Sigmoid colon (tissue), 7 donors: ENCODE data around the gene PREB. TPM values are rescaled to one million over a fixed set of nuclear protein-coding genes. Genes with fewer than 3 reads are reported as not detected.

Experiments
- DNase-seq: peaks from one replicate; pipeline ENCODE4 v3.0.0-alpha.2; 2019
- H3K27ac ChIP-seq, 4 donors: fragments of 200-600 bp; sonication (generic); one replicate each; pipeline ENCODE4 v1.5.1; 2016 to 2019; ENCODE audit warnings: mild to moderate bottlenecking in 1 of 4
- H3K27me3 ChIP-seq, 3 donors: fragments of 200-600 bp; sonication (generic); one replicate each; pipeline ENCODE4 v1.5.1; 2019; ENCODE audit warnings: mild to moderate bottlenecking in 1 of 3
- H3K36me3 ChIP-seq, 4 donors: fragments of 200-600 bp; sonication (generic); one replicate each; pipeline ENCODE4 v1.5.1; 2016 to 2019
- H3K4me1 ChIP-seq, 4 donors: fragments of 200-600 bp; sonication (generic); one replicate each; pipeline ENCODE4 v1.5.1; 2017 to 2019
- H3K4me3 ChIP-seq, 4 donors: fragments of 200-600 bp; sonication (generic); one replicate each; pipeline ENCODE4 v1.5.1; 2017 to 2019; ENCODE audit warnings: mild to moderate bottlenecking in 2 of 4, moderate library complexity in 1 of 4
- H3K9me3 ChIP-seq, 4 donors: fragments of 200-600 bp in 3 of 4; sonication (generic) in 3 of 4; one replicate each; pipeline versions ENCODE4 v1.5.1 to v1.6.1; 2013 to 2019
- EP300 ChIP-seq, 4 donors: sonication (generic); formaldehyde crosslinking; IDR thresholded peaks; one replicate each; pipeline ENCODE4 v1.6.1; 2017; ENCODE audit warnings: antibody characterized with exemption in 4 of 4
- POLR2A ChIP-seq, 2 donors: fragments of 450-650 bp; IDR thresholded peaks; one replicate each; pipeline ENCODE4 v1.6.1; 2016; ENCODE audit warnings: antibody characterized with exemption in 2 of 2, mild to moderate bottlenecking in 2 of 2, moderate library complexity in 2 of 2
- POLR2AphosphoS5 ChIP-seq, 4 donors: sonication (generic); formaldehyde crosslinking; IDR thresholded peaks; one replicate each; pipeline ENCODE4 v1.6.1; 2017; ENCODE audit warnings: antibody characterized with exemption in 4 of 4
- WGBS, 2 donors: extraction: QIAGEN DNeasy Blood & Tissue Kit; methylation state at CpG; one replicate each; pipeline ENCODE4 v1.1.7; 2013; 5-methylcytosine and 5-hydroxymethylcytosine counted together
- intact Hi-C: fragments of 100-400 bp; cut with DNase I; formaldehyde crosslinking; loops from one replicate; pipeline ENCODE4 v1.15.1; 2023
- polyA plus RNA-seq, 3 donors: library from polyadenylated mRNA; stranded (reverse); fragments of 200-250 nt; gene quantifications; one replicate each; pipeline ENCODE4 v1.2.3, GENCODE V29; 2013
- total RNA-seq, 4 donors: library from RNA; depleted of rRNA; stranded (reverse); fragments of >200 nt; gene quantifications; one replicate each; pipeline ENCODE4 v1.1.0, GENCODE V29; 2016
- TF ChIP-seq, protein P1 (sequence below), 4 experiments: fragments of 450-650 bp in 3 of 4; fragments of 200-600 bp in 1 of 4; IDR thresholded peaks; one replicate each; pipeline ENCODE4 v1.5.1; 2016 to 2019; ENCODE audit warnings: antibody characterized with exemption in 4 of 4, mild to moderate bottlenecking in 3 of 4, moderate library complexity in 2 of 4
- donor health status: healthy with polysubstance abuse.
- donor health status: Bipolar disorder and iron deficiency.
- donor health status: healthy.

PREB gene
- total and polyA plus RNA-seq, 7 donors: 28.2 to 58.5 (median 49.3) TPM

DNA sequence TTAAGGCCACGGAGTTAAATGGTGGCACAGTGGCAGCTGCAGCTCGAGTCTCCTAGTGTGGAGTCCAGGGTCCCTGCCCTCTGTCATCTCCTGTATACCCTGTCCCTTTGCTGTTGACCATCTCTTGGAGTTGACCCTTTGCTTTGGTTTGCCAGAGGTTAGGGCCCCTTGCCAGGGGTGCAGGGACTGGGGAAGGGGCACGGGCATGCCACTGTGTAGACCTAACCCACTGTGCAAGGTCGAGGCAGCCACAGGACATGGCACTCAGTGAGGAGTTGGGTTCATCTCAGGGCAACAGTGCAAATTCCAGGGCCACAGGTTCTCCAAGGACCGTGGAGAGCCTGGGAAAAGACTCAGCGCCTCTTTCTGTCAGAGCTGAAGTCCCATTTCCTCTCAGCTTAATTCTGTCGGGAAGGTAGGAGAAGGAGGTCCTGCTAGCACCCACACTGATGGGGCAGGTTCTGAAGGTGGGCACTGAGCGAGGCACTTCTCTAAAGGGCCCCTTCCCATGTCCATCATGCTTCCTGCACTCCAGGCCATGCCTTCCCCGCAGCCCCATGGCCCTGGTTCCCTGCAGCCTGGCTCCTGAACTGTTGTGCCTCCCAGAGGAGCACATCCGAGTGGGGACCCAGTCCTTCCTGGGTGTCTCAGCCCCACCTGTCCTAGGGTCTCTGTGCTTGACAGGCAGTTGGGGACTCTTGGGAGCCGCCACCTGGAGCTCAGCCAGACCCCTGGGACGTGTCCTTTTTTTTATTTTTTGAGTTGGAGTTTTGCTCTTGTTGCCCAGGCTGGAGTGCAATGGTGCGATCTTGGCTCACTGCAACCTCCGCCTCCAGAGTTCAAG, 45.1 kb downstream of the PREB start:
- no peak for DNase-seq
- Histone ChIP-seq H3K4me1 (peaks cover 0 to 31% (median 26%) of the 10 kb centered on the region in 4 donors), H3K4me3 (no peak overlapping the region), H3K9me3 (no peaks in the 10 kb centered on the region), H3K36me3 (no peaks in the 10 kb centered on the region), H3K27me3 (no peaks in the 10 kb centered on the region), H3K27ac (no peak overlapping the region)
- intact Hi-C loops: loop anchor here (5.0 kb wide), 2 partner anchors 57 to 123 kb away; partner anchors contain the start of genes ATRAID, SLC5A6 and TMEM214
- WGBS, 2 donors: 92 to 94% methylated on average over 14 of the region's 14 CpGs
- no peak for TF ChIP-seq POLR2A (IDR thresholded peaks at IDR 0.05)
- no peak for TF ChIP-seq EP300 (IDR thresholded peaks at IDR 0.05)
- TF ChIP-seq, protein P1, sequence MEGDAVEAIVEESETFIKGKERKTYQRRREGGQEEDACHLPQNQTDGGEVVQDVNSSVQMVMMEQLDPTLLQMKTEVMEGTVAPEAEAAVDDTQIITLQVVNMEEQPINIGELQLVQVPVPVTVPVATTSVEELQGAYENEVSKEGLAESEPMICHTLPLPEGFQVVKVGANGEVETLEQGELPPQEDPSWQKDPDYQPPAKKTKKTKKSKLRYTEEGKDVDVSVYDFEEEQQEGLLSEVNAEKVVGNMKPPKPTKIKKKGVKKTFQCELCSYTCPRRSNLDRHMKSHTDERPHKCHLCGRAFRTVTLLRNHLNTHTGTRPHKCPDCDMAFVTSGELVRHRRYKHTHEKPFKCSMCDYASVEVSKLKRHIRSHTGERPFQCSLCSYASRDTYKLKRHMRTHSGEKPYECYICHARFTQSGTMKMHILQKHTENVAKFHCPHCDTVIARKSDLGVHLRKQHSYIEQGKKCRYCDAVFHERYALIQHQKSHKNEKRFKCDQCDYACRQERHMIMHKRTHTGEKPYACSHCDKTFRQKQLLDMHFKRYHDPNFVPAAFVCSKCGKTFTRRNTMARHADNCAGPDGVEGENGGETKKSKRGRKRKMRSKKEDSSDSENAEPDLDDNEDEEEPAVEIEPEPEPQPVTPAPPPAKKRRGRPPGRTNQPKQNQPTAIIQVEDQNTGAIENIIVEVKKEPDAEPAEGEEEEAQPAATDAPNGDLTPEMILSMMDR (IDR thresholded peaks at IDR 0.05): no peak
- TF ChIP-seq POLR2AphosphoS5 (IDR thresholded peaks at IDR 0.05): no peak

DNA sequence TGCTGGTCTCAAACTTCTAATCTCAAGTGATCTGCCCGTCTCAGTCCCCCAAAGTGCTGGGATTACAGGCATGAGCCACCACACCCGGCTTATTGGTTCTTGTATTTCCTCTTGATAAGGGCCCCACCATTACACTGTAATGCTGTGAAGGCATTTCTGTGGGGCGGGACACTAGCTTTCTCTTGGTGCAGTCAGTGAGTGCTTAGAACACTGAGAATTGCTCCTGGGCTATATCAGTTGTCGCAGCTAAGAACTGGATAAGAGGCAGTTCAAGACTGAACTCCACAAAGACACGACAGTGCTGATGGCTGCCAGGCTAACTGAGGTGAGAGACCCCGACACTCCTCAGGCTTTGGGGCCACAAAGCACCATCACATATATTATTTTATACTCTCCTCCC, 45.8 kb downstream of the PREB start:
- peaks cover 0 to 3% (median 0%) of the 10 kb centered on the region in 4 donors for H3K36me3 ChIP-seq
- WGBS, 2 donors: 56 to 88% methylated on average over 6 of the region's 6 CpGs
- peaks cover 0 to 38% (median 33%) of the 10 kb centered on the region in 4 donors for H3K4me1 ChIP-seq
- intact Hi-C loops: loop anchor here (5.0 kb wide), 2 partner anchors 56 to 124 kb away; partner anchors contain the start of genes ATRAID, SLC5A6 and TMEM214
- DNase-seq: no peak
- H3K27me3 ChIP-seq: no peaks in the 10 kb centered on the region
- H3K4me3 ChIP-seq: no peak overlapping the region
- TF ChIP-seq POLR2AphosphoS5 (IDR thresholded peaks at IDR 0.05) (no peak), EP300 (IDR thresholded peaks at IDR 0.05) (no peak), POLR2A (IDR thresholded peaks at IDR 0.05) (no peak)
- TF ChIP-seq, protein P1 (IDR thresholded peaks at IDR 0.05): no peak
- no peaks in the 10 kb centered on the region for H3K9me3 ChIP-seq
- no peak overlapping the region for H3K27ac ChIP-seq

DNA sequence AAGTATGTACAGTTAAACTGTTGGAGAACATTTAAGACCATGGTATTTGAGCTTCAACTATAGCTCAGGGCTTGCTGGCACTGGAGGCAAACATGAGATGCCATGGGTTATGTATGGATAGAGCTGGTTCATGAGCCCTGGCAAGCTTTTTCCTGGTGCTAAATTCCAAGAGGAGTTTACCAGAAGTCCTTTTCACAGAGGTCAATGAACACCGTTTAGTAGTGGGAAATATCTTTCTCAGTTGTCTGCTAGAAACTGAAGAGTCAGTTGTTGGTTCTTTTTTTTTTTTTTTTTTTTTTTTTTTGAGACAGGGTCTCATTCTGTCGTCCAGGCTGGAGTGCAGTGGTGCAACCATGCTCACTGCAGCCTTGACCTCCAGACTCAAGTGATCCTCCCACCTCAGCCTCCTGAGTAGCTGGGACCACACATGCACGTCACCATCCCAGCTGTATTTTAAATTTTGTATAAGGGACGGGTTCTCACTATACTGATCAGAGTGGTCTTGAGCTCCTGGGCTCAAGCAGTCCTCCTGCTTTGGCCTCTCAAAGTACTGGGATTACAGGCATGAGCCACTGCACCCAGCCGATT, 46.5 kb downstream of the PREB start:
- 87 to 92% methylated on average over 5 of the region's 5 CpGs for WGBS, 2 donors
- intact Hi-C loops: loop anchor here (5.0 kb wide), 2 partner anchors 56 to 124 kb away; partner anchors contain the start of genes ATRAID, SLC5A6 and TMEM214
- H3K4me1 ChIP-seq: peaks cover 0 to 45% (median 40%) of the 10 kb centered on the region in 4 donors

DNA sequence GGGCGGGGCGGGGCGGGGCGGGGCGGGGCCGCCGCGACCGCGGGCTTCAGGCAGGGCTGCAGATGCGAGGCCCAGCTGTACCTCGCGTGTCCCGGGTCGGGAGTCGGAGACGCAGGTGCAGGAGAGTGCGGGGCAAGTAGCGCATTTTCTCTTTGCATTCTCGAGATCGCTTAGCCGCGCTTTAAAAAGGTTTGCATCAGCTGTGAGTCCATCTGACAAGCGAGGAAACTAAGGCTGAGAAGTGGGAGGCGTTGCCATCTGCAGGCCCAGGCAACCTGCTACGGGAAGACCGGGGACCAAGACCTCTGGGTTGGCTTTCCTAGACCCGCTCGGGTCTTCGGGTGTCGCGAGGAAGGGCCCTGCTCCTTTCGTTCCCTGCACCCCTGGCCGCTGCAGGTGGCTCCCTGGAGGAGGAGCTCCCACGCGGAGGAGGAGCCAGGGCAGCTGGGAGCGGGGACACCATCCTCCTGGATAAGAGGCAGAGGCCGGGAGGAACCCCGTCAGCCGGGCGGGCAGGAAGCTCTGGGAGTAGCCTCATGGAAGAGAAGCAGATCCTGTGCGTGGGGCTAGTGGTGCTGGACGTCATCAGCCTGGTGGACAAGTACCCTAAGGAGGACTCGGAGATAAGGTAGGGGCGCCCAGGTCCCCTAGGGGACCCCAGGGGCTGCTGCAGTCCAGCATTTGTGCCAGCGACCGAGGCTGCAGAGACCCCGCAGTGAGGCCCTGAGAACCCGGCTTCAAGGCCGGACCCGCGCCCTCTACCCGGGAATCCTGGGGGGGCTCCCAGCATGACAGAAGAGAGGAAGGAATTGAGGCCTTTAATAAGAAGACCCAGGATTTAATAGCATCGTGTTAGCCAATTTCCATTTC, 47.5 kb downstream of the PREB start, which contains the start of gene KHK:
Gene KHK (plus strand): TSS at position 49 of the 870 bp plus-strand sequence. CDS start 488 bp downstream, at position 537.
- intact Hi-C loops: loop anchor here (1.0 to 5.0 kb wide), 3 partner anchors 37 to 125 kb away; partner anchors contain the start of genes ATRAID, SLC5A6 and TMEM214
- Histone ChIP-seq H3K27me3 (no peaks in the 10 kb centered on the region), H3K36me3 (peaks cover 7 to 20% (median 11%) of the 10 kb centered on the region in 4 donors), H3K27ac (peak within 1 kb of the TSS; percentile 88 to 98 (median 96)), H3K4me3 (peak within 1 kb of the TSS; percentile 46 to 63 (median 55)), H3K9me3 (no peaks in the 10 kb centered on the region), H3K4me1 (peaks cover 0 to 54% (median 50%) of the 10 kb centered on the region in 4 donors)
- 8 to 14% methylated on average over 54 of the region's 54 CpGs for WGBS, 2 donors
- peak; percentile 88 for DNase-seq
- TF ChIP-seq POLR2AphosphoS5 (IDR thresholded peaks at IDR 0.05) (peak in 2 of 4 donors; percentile 52 to 75), POLR2A (IDR thresholded peaks at IDR 0.05) (no peak), EP300 (IDR thresholded peaks at IDR 0.05) (no peak)
- TF ChIP-seq, protein P1 (IDR thresholded peaks at IDR 0.05): no peak

More for the DNA sequence above, 46.5 kb downstream of the PREB start:
- H3K4me3 ChIP-seq: no peak overlapping the region
- peaks cover 0 to 10% (median 2%) of the 10 kb centered on the region in 4 donors for H3K36me3 ChIP-seq
- no peaks in the 10 kb centered on the region for H3K9me3 ChIP-seq
- no peak overlapping the region for H3K27ac ChIP-seq
- TF ChIP-seq POLR2A (IDR thresholded peaks at IDR 0.05): no peak
- TF ChIP-seq, protein P1 (IDR thresholded peaks at IDR 0.05): no peak
- TF ChIP-seq EP300 (IDR thresholded peaks at IDR 0.05): no peak
- no peak for TF ChIP-seq POLR2AphosphoS5 (IDR thresholded peaks at IDR 0.05)
- no peaks in the 10 kb centered on the region for H3K27me3 ChIP-seq
- no peak for DNase-seq
